Kidney (tissue), 14 donors: ENCODE results near the gene CELSR3. TPM values are rescaled to one million over a fixed set of nuclear protein-coding genes. Genes with fewer than 3 reads are reported as not detected.
A peak's percentile ranks its signal among the peaks of the same experiment; 100 is the strongest.

Source experiments
- DNase-seq, 5 donors: peaks; one replicate each; pipeline ENCODE4 v3.0.0-alpha.2; 2013 to 2020
- FAIRE-seq: peaks from 2 replicates; lab custom pipeline; 2012; peaks lifted over from hg19 to GRCh38; lab: Jason Lieb, UNC
- H3K27ac ChIP-seq, 2 donors: one replicate each; pipeline ENCODE4 v1.7.0; 2013; ENCODE audit warnings: low read depth in 2 of 2, low read length in 2 of 2, inconsistent platforms in 1 of 2
- H3K27me3 ChIP-seq: one replicate; pipeline ENCODE4 v1.7.1; 2013; ENCODE audit warnings: low read length, inconsistent platforms; ENCODE audit not compliant: control insufficient read depth, insufficient read depth
- H3K36me3 ChIP-seq, 3 donors: one replicate each; pipeline versions ENCODE4 v1.7.0 to v1.7.1; 2013; ENCODE audit warnings: low read length in 3 of 3, control low read depth in 1 of 3, inconsistent platforms in 1 of 3; ENCODE audit not compliant: insufficient read depth in 3 of 3, control insufficient read depth in 2 of 3
- H3K4me1 ChIP-seq, 3 donors: one replicate each; pipeline versions ENCODE4 v1.7.0 to v1.7.1; 2013; ENCODE audit warnings: low read length in 3 of 3, inconsistent platforms in 1 of 3, low read depth in 1 of 3; ENCODE audit not compliant: control insufficient read depth in 2 of 3, insufficient read depth in 2 of 3
- H3K4me3 ChIP-seq, 3 donors: one replicate each; pipeline versions ENCODE4 v1.7.0 to v1.8.1; 2013; ENCODE audit warnings: low read length in 3 of 3, control low read depth in 1 of 3, inconsistent platforms in 1 of 3
- H3K9ac ChIP-seq, 3 donors: one replicate each; pipeline versions ENCODE4 v1.7.0 to v1.7.1; 2013; ENCODE audit warnings: low read length in 3 of 3, control low read depth in 1 of 3, inconsistent platforms in 1 of 3
- H3K9me3 ChIP-seq, 3 donors: one replicate each; pipeline versions ENCODE4 v1.7.0 to v1.7.1; 2013; ENCODE audit warnings: low read length in 3 of 3, control low read depth in 1 of 3, inconsistent platforms in 1 of 3; ENCODE audit not compliant: control insufficient read depth in 2 of 3, insufficient read depth in 1 of 3
- intact Hi-C: fragments of 100-400 bp; cut with DNase I; formaldehyde crosslinking; loops from one replicate; pipeline ENCODE4 v1.11.1; 2022
- polyA plus RNA-seq: library from polyadenylated mRNA; stranded (reverse); fragments of 350-450 nt; fragmentation: Illumina TruSeq; extraction: RNeasy Lipid Tissue Mini Kit (QIAGEN cat#74804); gene quantifications from one replicate; pipeline ENCODE4 v1.2.3, GENCODE V29; 2014; ENCODE audit warnings: low read depth, low replicate concordance; ENCODE audit not compliant: insufficient read depth
- total RNA-seq: library from RNA; stranded (reverse); fragmentation: NEBNext Ultra II Directional; extraction: Animal tissue kit (Norgen Biotek cat#: 25700); gene quantifications from one replicate; pipeline ENCODE4 v1.2.1, GENCODE V29; 2021
- TF ChIP-seq, protein P1 (sequence below): IDR thresholded peaks from 3 replicates; pipeline ENCODE4 v1.5.1; 2012; ENCODE audit warnings: mild to moderate bottlenecking, moderate library complexity, borderline replicate concordance; ENCODE audit not compliant: insufficient read depth; ENCODE audit errors: extremely low read depth
- donor health status: control.
- donor health status: control.
- donor health status: control.
- donor health status: control.
- donor health status: control.
- donor health status: DM: yes; HTN: yes; CAD: no.
- donor health status: Normal renal cell carcinoma (clear cell type).

The CELSR3 gene
- total and polyA plus RNA-seq, 2 donors from 2014 or later = 0.17 to 2.0 TPM

DNA sequence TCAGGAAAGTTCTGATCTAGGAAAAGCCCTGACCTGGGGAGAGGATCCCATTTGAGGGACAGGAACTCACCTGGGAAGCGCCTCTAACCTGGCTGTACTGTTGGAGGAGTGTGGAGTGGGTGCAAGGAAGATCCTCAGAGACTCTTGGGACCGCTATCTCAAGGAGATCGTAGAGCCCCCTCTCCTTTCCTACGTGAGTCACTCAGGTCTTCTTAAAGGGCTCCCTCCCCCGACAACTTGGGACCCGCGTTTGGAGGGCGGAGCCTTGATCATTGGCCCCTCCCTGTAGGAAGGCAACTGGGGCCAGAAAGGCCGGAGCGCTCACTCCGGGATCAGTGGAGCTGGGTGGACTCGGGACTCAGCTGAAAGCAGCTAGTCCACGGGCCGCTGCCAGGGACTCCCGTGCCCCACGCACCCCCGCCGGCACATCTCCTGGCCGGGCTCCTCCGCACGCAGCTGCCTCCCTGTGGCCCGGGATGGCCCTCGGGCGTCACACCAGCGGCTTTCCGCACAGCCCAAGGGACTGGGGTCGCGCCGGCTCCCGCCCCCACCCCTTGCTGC lies 27.9 kb downstream of the CELSR3 start:
- FAIRE-seq = no peak
- H3K9ac ChIP-seq = peak overlapping the region; percentile 16 to 83 (median 51)

DNA sequence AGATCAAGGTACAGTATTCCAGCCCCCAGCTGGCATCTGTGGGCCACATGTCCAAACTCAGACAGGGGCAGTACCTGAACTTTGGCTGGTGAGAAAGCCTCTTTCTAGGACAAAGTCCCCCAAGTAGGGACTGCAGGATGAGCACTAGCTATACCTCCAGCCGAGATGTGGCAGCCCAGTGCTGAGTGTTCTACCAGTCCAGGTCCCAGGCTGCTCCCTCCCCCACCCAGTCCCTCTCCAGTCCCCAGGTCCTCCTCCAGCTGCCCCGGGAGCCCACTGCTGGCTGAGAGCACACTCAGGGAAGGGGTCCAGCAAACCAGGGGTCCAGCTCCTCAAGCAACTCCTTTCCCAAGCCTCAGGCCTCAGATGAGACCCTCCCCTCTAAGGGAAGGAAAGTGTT lies 28.9 kb downstream of the CELSR3 start:
- TF ChIP-seq, protein P1, sequence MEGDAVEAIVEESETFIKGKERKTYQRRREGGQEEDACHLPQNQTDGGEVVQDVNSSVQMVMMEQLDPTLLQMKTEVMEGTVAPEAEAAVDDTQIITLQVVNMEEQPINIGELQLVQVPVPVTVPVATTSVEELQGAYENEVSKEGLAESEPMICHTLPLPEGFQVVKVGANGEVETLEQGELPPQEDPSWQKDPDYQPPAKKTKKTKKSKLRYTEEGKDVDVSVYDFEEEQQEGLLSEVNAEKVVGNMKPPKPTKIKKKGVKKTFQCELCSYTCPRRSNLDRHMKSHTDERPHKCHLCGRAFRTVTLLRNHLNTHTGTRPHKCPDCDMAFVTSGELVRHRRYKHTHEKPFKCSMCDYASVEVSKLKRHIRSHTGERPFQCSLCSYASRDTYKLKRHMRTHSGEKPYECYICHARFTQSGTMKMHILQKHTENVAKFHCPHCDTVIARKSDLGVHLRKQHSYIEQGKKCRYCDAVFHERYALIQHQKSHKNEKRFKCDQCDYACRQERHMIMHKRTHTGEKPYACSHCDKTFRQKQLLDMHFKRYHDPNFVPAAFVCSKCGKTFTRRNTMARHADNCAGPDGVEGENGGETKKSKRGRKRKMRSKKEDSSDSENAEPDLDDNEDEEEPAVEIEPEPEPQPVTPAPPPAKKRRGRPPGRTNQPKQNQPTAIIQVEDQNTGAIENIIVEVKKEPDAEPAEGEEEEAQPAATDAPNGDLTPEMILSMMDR = no peak

More for the DNA sequence above, 27.9 kb downstream of the CELSR3 start:
- DNase-seq = peak; percentile 21 to 80 (median 61)
- TF ChIP-seq, protein P1 = no peak
- H3K9me3 ChIP-seq = no peaks in the 10 kb centered on the region
- peaks cover 0 to 34% (median 7%) of the 10 kb centered on the region in 3 donors for H3K36me3 ChIP-seq
- intact Hi-C loops = no loop called here
- peaks cover 0 to 21% (median 5%) of the 10 kb centered on the region in 3 donors for H3K4me1 ChIP-seq
- peak overlapping the region; percentile 54 to 74 for H3K27ac ChIP-seq
- H3K4me3 ChIP-seq = peak overlapping the region; percentile 58 to 84 (median 72)
- no peaks in the 10 kb centered on the region for H3K27me3 ChIP-seq

GRCh38 chr3:48633256-48633655 lies 29.4 kb downstream of the CELSR3 start:
- TF ChIP-seq, protein P1 = no peak
- Histone ChIP-seq H3K9me3 (no peaks in the 10 kb centered on the region), H3K4me1 (peaks cover 0 to 21% (median 5%) of the 10 kb centered on the region in 3 donors), H3K4me3 (peak overlapping the region in 1 of 3 donors; percentile 84), H3K36me3 (peaks cover 0 to 38% (median 11%) of the 10 kb centered on the region in 3 donors), H3K27me3 (no peaks in the 10 kb centered on the region), H3K27ac (no peak overlapping the region), H3K9ac (peak overlapping the region in 1 of 3 donors; percentile 12)
- no peak for DNase-seq
- intact Hi-C loops = no loop called here
- no peak for FAIRE-seq

More for the DNA sequence above, 28.9 kb downstream of the CELSR3 start:
- DNase-seq = peak in 1 of 5 donors; percentile 7
- intact Hi-C loops = no loop called here
- peak overlapping the region; percentile 20 to 64 for H3K27ac ChIP-seq
- FAIRE-seq = no peak
- H3K27me3 ChIP-seq = no peaks in the 10 kb centered on the region
- peak overlapping the region in 2 of 3 donors; percentile 72 to 84 for H3K4me3 ChIP-seq
- H3K36me3 ChIP-seq = peaks cover 0 to 38% (median 9%) of the 10 kb centered on the region in 3 donors
- H3K4me1 ChIP-seq = peaks cover 0 to 21% (median 5%) of the 10 kb centered on the region in 3 donors
- no peaks in the 10 kb centered on the region for H3K9me3 ChIP-seq
- peak overlapping the region in 1 of 3 donors; percentile 83 for H3K9ac ChIP-seq
